Neural crest cell (in vitro differentiated cells): Measurements from ENCODE around the gene JADE3. TPM values are rescaled to one million over a fixed set of nuclear protein-coding genes. Genes with fewer than 3 reads are reported as not detected.

Experiments
- DNase-seq: peaks from one replicate; pipeline ENCODE4 v3.0.0; 2021; ENCODE audit warnings: low read depth, mixed read lengths, low spot score
- H3K27ac Mint-ChIP-seq: one replicate; pipeline ENCODE4 v1.8.0; 2021; ENCODE audit warnings: mild to moderate bottlenecking, mixed read lengths; ENCODE audit not compliant: unreplicated experiment
- H3K27me3 Mint-ChIP-seq: 2 replicates; pipeline ENCODE4 v1.8.0; 2021; ENCODE audit warnings: low read depth, mild to moderate bottlenecking, mixed read lengths
- H3K36me3 Mint-ChIP-seq: 2 replicates; pipeline ENCODE4 v1.8.0; 2021; ENCODE audit warnings: low read depth, mild to moderate bottlenecking, mixed read lengths
- H3K4me1 Mint-ChIP-seq: 2 replicates; pipeline ENCODE4 v1.8.0; 2021; ENCODE audit warnings: mixed read lengths
- H3K4me3 Mint-ChIP-seq: one replicate; pipeline ENCODE4 v1.8.0; 2021; ENCODE audit warnings: mild to moderate bottlenecking, mixed read lengths
- H3K9me3 Mint-ChIP-seq: 2 replicates; pipeline ENCODE4 v1.8.0; 2021; ENCODE audit warnings: mixed read lengths
- total RNA-seq: library from RNA; stranded (reverse); gene quantifications from 2 replicates; pipeline ENCODE4 v1.2.1, GENCODE V29; 2021
- TF ChIP-seq, protein P1 (sequence below): fragments of 200-600 bp; sonication (generic); conservative IDR thresholded peaks from 2 replicates; pipeline ENCODE4 v1.5.0; 2021; ENCODE audit warnings: antibody characterized with exemption, mild to moderate bottlenecking

JADE3 gene
- total RNA-seq, 1 donor from 2014 or later = 18.8 TPM

DNA sequence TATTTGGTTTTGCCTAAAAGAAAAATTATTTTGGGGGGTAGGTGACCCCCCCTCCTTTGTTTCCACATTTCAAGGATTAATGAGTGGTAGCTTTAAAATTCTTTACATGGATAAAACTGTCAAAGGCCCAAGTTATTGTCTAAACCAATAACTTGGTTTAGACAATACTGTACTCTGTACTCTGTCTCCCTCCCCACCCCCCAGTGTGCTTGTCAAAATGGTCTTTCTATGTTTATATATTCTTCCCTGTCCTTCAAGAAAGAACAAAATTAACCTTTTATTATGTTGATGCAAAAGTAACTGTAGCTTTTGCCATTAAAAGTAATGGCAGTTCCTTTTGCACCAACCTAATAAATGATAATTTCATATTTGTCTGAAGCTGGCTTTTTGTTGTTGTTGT lies 156.5 kb downstream of the JADE3 start:
- H3K36me3 Mint-ChIP-seq = no peaks in the 10 kb centered on the region
- H3K9me3 Mint-ChIP-seq = no peaks in the 10 kb centered on the region
- no peak overlapping the region for H3K27ac Mint-ChIP-seq
- TF ChIP-seq, protein P1, sequence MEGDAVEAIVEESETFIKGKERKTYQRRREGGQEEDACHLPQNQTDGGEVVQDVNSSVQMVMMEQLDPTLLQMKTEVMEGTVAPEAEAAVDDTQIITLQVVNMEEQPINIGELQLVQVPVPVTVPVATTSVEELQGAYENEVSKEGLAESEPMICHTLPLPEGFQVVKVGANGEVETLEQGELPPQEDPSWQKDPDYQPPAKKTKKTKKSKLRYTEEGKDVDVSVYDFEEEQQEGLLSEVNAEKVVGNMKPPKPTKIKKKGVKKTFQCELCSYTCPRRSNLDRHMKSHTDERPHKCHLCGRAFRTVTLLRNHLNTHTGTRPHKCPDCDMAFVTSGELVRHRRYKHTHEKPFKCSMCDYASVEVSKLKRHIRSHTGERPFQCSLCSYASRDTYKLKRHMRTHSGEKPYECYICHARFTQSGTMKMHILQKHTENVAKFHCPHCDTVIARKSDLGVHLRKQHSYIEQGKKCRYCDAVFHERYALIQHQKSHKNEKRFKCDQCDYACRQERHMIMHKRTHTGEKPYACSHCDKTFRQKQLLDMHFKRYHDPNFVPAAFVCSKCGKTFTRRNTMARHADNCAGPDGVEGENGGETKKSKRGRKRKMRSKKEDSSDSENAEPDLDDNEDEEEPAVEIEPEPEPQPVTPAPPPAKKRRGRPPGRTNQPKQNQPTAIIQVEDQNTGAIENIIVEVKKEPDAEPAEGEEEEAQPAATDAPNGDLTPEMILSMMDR = no peak
- no peak for DNase-seq
- no peaks in the 10 kb centered on the region for H3K4me1 Mint-ChIP-seq
- no peaks in the 10 kb centered on the region for H3K27me3 Mint-ChIP-seq
- H3K4me3 Mint-ChIP-seq = no peak overlapping the region

DNA sequence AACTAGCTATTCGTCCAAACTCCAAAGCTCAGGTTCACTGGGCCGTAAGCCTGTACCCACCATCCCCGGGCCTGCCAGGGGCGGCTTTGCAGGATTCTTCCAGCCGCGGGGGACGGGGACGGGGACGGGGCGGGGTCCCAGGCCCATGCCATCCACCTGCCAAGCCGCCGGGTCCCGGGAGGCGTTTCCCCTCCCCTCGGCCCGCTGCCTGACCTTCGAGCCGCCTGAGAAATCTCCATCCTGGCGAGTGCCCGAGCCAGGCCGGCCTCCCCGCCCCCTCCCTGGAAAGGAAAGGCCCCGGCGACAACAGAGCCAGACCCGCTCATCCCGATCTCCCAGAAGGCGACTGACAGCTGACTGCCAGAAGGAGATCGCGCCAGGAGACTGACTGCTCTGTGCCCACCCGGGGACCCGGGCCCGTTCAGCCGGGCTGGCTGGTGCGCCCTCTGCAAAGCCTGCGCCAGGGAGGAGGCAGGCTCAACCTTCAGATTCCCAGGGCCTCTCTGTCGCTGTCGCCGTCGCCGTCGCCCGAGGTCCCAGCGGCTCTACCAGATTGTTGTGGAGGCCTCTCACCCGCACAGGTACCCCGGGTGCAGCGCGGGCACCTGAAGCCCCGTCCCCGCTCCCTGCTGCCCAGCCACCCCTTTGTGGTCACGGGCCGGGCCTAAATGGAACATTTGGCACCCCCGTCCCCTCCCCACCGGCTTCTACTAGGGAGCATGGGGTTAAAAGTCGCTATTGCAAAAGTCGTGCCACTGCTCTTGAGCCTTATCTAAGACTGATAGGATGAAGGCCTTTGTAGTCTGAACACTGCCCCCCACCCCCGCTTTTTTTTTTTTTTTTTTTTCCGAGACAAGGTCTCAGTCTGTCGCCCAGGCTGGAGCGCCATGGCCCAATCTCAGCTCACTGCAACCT lies 166.2 kb downstream of the JADE3 start, which contains the start of gene RGN:
Gene RGN, plus strand, starts transcription at position 315 of the 915 bp plus-strand sequence. CDS start 2,702 bp downstream, outside the sequence.
- Mint-ChIP-seq H3K36me3 (peaks cover 2% of the 10 kb centered on the region), H3K4me3 (no peak within 1 kb of the TSS), H3K27me3 (no peaks in the 10 kb centered on the region), H3K9me3 (no peaks in the 10 kb centered on the region), H3K4me1 (peaks cover 11% of the 10 kb centered on the region), H3K27ac (no peak within 1 kb of the TSS)
- TF ChIP-seq, protein P1 = no peak
- DNase-seq = no peak

DNA sequence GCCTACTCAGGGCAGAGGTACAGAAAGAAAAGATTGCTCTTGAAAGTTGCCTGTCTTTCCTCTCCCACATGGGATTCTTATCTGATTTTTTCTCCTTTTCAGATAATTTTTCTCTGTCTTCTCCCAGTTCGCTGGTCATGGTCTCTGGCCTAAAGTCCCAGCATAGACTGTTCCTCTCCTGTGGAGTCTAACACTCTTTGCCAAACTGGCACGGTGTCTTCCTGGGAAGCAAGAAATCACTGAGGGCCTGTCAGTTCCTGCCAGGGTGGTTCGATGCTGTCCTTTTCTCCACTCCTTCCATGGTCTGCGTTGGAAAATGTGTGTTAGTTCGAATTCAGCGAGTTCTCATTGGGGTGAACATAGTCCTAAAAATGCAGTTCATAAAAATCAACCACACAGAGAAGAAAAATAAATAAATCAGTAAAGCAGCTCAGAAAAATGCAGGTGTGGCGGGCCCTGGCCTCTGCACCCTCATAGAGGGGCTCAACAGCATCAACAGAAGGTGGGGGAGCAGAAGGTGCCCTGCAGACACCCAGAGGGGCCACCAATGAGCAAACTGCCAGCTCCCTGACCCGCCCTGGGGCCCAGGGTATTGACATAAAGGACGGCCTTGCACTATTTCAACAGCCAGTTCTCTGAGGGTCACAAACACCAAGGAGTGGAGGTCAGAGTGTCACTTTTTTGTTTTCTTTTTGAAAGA lies 168.1 kb downstream of the JADE3 start:
- Mint-ChIP-seq H3K36me3 (peaks cover 2% of the 10 kb centered on the region), H3K27me3 (no peaks in the 10 kb centered on the region), H3K9me3 (no peaks in the 10 kb centered on the region), H3K4me1 (peaks cover 11% of the 10 kb centered on the region), H3K27ac (no peak overlapping the region), H3K4me3 (no peak overlapping the region)
- TF ChIP-seq, protein P1 = no peak
- DNase-seq = no peak

DNA sequence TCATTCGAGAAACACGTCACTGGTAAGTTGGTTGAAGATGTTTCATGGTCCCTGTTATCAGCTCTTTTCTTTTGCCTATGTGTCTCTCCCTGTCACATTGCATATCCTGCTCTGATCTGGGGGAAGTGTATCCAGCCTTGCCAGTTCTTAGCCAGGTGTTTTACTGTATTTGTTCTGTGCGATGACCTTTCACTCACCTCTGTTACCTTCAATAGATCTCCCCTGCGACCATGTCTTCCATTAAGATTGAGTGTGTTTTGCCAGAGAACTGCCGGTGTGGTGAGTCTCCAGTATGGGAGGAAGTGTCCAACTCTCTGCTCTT lies 168.7 kb downstream of the JADE3 start:
- TF ChIP-seq, protein P1 = no peak
- H3K4me3 Mint-ChIP-seq = no peak overlapping the region
- no peaks in the 10 kb centered on the region for H3K9me3 Mint-ChIP-seq
- no peaks in the 10 kb centered on the region for H3K27me3 Mint-ChIP-seq
- no peak for DNase-seq
- H3K36me3 Mint-ChIP-seq = peaks cover 2% of the 10 kb centered on the region
- no peak overlapping the region for H3K27ac Mint-ChIP-seq
- peaks cover 11% of the 10 kb centered on the region for H3K4me1 Mint-ChIP-seq

DNA sequence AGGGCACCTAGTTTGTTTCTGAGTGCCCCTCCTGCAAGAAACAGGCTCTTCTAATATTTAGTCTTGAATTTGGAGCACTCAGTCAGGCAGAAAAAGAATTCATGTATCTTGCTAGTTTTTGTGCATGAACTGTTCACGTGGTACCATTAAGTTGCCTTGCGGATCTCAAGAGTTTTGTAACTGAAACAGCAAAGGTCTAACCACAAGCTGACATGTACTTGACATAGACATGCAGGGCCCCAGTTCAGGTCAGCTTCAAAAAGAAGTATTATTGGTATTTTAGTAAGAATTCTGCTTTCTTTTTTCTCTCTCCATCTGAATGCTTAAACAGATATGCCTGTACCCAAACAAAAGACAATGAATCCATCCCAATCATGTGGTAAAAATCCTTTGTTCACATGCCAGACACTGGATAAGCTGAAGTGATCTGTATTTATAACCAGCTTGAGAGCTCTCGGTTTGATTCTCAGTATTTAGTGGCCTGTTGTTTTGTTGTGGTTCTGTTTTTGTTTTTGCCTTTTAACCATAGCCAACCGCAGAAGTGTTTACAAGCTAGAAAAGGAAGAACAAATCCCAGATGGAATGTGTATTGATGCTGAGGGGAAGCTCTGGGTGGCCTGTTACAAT lies 179.0 kb downstream of the JADE3 start:
- no peaks in the 10 kb centered on the region for H3K36me3 Mint-ChIP-seq
- no peaks in the 10 kb centered on the region for H3K9me3 Mint-ChIP-seq
- no peak overlapping the region for H3K27ac Mint-ChIP-seq
- peaks cover 6% of the 10 kb centered on the region for H3K4me1 Mint-ChIP-seq
- DNase-seq = no peak
- no peak overlapping the region for H3K4me3 Mint-ChIP-seq
- H3K27me3 Mint-ChIP-seq = no peaks in the 10 kb centered on the region
- TF ChIP-seq, protein P1 = no peak
